Stomach smooth muscle (tissue), 2 donors: ENCODE results near the gene URGCP.

Experiments used
- H3K27ac ChIP-seq: one replicate; pipeline ENCODE4 v1.7.0; 2013; ENCODE audit warnings: mild to moderate bottlenecking, low read length, inconsistent platforms
- H3K27me3 ChIP-seq, 2 donors: one replicate each; pipeline ENCODE4 v1.7.0; 2013; ENCODE audit warnings: low read length in 2 of 2; ENCODE audit not compliant: insufficient read depth in 2 of 2, control insufficient read depth in 1 of 2
- H3K36me3 ChIP-seq, 2 donors: one replicate each; pipeline ENCODE4 v1.7.0; 2013; ENCODE audit warnings: low read length in 2 of 2; ENCODE audit not compliant: control insufficient read depth in 2 of 2, insufficient read depth in 2 of 2
- H3K4me1 ChIP-seq: one replicate; pipeline ENCODE4 v1.7.0; 2013; ENCODE audit warnings: low read length; ENCODE audit not compliant: control insufficient read depth, insufficient read depth
- H3K4me3 ChIP-seq, 2 donors: one replicate each; pipeline ENCODE4 v1.7.0; 2013; ENCODE audit warnings: low read length in 2 of 2
- H3K9ac ChIP-seq, 2 donors: one replicate each; pipeline ENCODE4 v1.7.0; 2013; ENCODE audit warnings: low read length in 2 of 2, mild to moderate bottlenecking in 1 of 2
- H3K9me3 ChIP-seq, 2 donors: one replicate each; pipeline ENCODE4 v1.7.0; 2013; ENCODE audit warnings: low read length in 2 of 2; ENCODE audit not compliant: control insufficient read depth in 2 of 2
- donor health status: healthy.
- donor health status: Pancreatic carcinoma.

Gene URGCP

GRCh38 chr7:43888993-43889945 lies 17.1 kb downstream of the URGCP start:
- Histone ChIP-seq H3K36me3 (peaks cover 12 to 14% of the 10 kb centered on the region in 2 donors), H3K27ac (no peak overlapping the region), H3K4me3 (no peak overlapping the region), H3K9ac (no peak overlapping the region), H3K9me3 (no peaks in the 10 kb centered on the region), H3K4me1 (peaks cover 4% of the 10 kb centered on the region), H3K27me3 (no peaks in the 10 kb centered on the region)

DNA sequence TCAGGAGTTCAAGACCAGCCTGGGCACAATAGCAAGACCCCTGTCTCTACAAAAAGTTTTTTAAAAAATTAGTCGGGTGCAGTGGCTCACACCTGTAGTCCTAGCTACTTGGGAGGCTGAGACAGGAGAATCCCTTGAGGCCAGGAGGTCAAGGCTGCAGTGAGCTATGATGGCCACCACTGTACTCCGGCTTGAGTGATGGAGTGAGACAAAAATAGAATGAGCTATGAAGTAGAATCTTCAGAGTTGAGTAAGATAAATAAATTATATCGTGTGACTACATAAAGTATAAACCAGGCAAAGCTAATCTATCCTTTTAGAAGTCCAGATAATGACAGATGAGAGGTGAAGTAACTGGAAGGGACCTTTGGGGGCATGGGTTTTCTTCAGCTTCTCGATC lies 21.8 kb downstream of the URGCP start:
- peaks cover 4% of the 10 kb centered on the region for H3K4me1 ChIP-seq
- H3K27ac ChIP-seq: no peak overlapping the region
- no peak overlapping the region for H3K9ac ChIP-seq
- no peaks in the 10 kb centered on the region for H3K9me3 ChIP-seq
- peaks cover 35 to 37% of the 10 kb centered on the region in 2 donors for H3K36me3 ChIP-seq
- H3K4me3 ChIP-seq: no peak overlapping the region
- H3K27me3 ChIP-seq: no peaks in the 10 kb centered on the region

DNA sequence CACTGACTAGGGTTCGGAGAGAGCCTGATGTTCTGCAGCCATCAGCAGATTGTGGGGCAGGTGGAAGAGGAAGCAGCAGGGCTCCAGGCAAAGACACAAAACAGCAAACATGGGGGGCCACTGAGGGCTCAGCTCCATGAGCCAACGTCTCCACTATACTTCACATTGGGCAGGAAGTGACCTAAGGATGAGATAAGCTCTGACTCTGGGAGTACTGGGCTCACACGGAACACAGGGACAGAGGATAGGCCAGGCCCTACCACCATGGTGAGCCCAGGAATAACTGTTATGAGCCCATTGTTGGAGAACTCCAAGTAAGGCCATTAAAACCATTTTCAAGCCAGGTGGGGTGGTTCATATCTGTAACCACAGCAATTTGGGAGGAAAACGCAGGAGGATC lies 22.2 kb downstream of the URGCP start:
- Histone ChIP-seq H3K4me1 (peaks cover 4% of the 10 kb centered on the region), H3K27ac (no peak overlapping the region), H3K9ac (no peak overlapping the region), H3K36me3 (peaks cover 37 to 40% of the 10 kb centered on the region in 2 donors), H3K9me3 (no peaks in the 10 kb centered on the region), H3K27me3 (no peaks in the 10 kb centered on the region), H3K4me3 (no peak overlapping the region)

DNA sequence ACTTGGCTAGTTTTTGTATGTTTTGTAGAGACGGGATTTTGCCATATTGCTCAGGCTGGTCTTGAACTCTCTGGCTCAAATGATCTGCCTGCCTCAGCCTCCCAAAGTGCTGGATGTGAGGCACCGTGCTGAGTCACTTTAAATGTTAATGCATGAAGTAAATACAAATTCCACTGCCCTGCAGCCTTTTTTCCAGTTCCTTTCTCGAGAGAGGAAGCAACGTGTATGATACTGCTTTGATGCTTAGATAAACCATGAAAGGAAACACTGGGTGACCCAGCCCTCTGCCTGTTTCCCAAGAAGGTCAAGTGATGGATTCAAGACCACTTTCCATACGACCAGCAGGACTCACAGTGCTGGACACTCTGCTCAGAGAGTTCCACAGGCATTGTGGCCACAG lies 25.8 kb downstream of the URGCP start:
- no peak overlapping the region for H3K4me3 ChIP-seq
- H3K9ac ChIP-seq: no peak overlapping the region
- no peak overlapping the region for H3K27ac ChIP-seq
- H3K4me1 ChIP-seq: no peaks in the 10 kb centered on the region
- H3K27me3 ChIP-seq: no peaks in the 10 kb centered on the region
- peaks cover 63 to 69% of the 10 kb centered on the region in 2 donors for H3K36me3 ChIP-seq
- H3K9me3 ChIP-seq: no peaks in the 10 kb centered on the region

DNA sequence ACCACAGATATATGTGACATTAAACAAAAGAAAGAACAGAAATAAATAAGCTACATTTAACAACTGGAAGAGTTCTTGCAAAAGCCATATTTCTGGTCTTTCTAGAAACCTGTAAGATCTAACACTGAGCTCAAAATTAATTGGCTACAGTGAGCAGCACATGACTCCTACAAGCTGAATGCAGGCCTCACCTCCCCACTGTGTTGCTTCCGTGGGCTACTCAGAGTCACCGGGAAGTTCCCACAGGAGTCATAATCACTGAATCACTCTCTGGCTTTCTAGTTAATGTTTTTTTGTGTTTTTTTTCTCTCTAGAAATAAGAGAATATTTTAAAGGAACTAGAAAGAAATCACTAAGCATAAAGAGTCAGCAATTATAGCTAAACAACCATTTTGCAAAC lies 26.9 kb downstream of the URGCP start:
- Histone ChIP-seq H3K9me3 (no peaks in the 10 kb centered on the region), H3K4me1 (no peaks in the 10 kb centered on the region), H3K27ac (no peak overlapping the region), H3K9ac (no peak overlapping the region), H3K27me3 (no peaks in the 10 kb centered on the region), H3K36me3 (peaks cover 65 to 71% of the 10 kb centered on the region in 2 donors), H3K4me3 (no peak overlapping the region)

- H3K9ac ChIP-seq: no peak overlapping the region
- no peaks in the 10 kb centered on the region for H3K9me3 ChIP-seq
- peak overlapping the region; percentile 24 for H3K27ac ChIP-seq
Measured at GRCh38 chr7:43878867-43879266, 27.5 kb downstream of the URGCP start.

DNA sequence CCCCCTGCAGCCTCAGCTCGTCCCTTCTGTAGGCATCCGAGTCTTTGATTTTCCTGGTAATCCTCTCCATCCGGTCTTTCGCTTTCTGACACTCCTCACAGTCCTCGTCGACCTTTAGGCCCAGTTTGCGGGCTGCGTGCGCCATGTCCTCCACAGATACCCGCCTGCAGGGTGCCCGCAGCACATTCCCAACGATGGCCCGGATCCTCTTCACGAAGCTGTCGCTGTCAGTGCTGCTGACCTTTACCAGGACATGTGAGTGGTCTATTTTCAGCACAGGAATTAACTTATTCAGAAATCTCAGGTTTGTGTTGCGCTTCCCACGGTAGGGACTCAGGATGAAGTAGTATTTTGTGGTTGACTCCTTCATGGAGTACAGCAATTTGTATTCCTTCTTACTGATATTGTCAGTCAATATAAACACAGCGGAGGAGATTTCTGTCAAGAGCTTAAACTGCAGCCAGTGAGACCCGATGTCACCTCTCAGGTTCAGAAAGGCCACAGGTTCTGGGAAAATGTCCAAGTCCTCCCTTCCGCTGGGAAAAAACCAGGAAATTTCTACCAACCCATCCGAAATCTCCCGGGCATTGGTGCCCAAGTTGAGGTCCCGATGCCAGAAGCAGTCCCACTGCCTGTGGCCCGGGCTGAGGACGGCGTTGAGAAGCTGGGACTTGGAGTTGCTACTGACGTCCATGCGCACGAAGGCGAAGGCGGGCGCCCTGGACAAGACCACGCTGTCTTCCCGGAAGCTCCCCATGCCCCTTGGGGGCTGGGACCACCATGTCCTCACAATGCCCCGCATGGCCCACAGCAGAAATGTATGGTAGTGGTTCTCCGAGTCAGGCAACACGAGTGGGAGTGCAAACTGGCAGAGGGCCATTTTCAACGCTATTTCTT lies 28.2 kb downstream of the URGCP start:
- Histone ChIP-seq H3K9ac (no peak overlapping the region), H3K36me3 (peaks cover 62 to 67% of the 10 kb centered on the region in 2 donors), H3K27ac (peak overlapping the region; percentile 24), H3K27me3 (no peaks in the 10 kb centered on the region), H3K9me3 (no peaks in the 10 kb centered on the region), H3K4me1 (peaks cover 2% of the 10 kb centered on the region), H3K4me3 (no peak overlapping the region)

More at GRCh38 chr7:43878867-43879266, 27.5 kb downstream of the URGCP start:
- Histone ChIP-seq H3K27me3 (no peaks in the 10 kb centered on the region), H3K4me1 (no peaks in the 10 kb centered on the region), H3K4me3 (no peak overlapping the region), H3K36me3 (peaks cover 62 to 68% of the 10 kb centered on the region in 2 donors)

DNA sequence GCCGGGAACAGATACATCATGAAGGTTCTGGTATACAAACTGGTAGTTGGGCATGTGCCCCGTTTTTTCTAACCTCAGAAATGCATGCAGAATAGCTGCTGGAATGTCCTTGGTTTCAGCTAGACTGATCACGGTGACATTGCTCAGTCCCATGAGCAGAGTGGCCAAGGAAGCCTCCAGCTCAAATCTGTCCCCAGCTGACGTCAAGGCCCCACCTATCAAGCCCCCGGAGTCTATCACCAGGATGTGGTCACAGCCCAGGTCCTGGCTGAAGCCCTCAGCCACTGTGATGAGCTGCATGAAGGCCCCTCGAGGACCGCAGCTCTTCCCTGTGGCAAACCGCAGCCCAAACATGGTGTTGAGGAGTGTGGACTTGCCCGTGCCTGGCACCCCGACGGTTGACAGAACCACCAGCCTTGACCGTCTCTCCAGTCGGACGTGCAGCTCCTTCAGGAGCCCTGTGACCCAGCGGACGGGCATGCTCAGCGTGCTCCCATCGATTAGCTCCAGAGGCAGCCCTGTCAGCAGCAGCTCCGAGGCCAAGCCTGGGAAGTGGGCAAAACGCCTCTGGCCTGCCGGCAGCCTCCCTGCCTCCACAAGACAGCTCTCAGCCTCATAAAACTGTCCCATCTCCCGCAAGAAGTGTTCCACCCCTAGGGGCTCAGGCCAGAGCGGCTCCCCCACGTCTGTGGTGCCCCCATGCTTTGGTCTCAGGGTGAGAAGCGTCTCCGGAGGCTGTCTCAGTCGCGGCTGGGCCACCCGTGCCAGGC lies 29.2 kb downstream of the URGCP start:
- no peak overlapping the region for H3K9ac ChIP-seq
- no peak overlapping the region for H3K27ac ChIP-seq
- H3K27me3 ChIP-seq: no peaks in the 10 kb centered on the region
- H3K4me1 ChIP-seq: peaks cover 12% of the 10 kb centered on the region
- H3K4me3 ChIP-seq: no peak overlapping the region
- no peaks in the 10 kb centered on the region for H3K9me3 ChIP-seq
- peaks cover 62 to 67% of the 10 kb centered on the region in 2 donors for H3K36me3 ChIP-seq

DNA sequence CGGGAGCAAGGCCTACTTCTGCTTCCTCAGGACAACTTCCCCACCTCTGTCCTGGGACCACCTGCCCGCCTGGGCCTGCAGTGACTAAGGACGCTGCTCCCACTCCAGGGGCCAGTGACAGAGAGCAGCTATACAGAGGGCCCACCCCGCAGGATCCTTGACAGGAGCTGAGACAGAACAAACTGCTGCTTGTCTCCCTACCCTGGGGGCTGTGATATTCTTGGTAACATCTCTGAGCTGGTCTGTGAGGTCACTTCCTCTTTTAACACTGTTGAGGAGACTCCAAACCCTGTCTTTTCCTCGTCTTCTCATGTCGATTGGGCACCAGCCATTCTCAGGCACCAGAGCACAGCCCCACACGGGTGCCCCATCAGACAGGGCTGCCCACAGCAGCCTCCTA lies 30.2 kb downstream of the URGCP start:
- H3K9ac ChIP-seq: no peak overlapping the region
- no peak overlapping the region for H3K27ac ChIP-seq
- no peak overlapping the region for H3K4me3 ChIP-seq
- H3K4me1 ChIP-seq: peaks cover 15% of the 10 kb centered on the region
- H3K9me3 ChIP-seq: no peaks in the 10 kb centered on the region
- peaks cover 58 to 61% of the 10 kb centered on the region in 2 donors for H3K36me3 ChIP-seq
- no peaks in the 10 kb centered on the region for H3K27me3 ChIP-seq

DNA sequence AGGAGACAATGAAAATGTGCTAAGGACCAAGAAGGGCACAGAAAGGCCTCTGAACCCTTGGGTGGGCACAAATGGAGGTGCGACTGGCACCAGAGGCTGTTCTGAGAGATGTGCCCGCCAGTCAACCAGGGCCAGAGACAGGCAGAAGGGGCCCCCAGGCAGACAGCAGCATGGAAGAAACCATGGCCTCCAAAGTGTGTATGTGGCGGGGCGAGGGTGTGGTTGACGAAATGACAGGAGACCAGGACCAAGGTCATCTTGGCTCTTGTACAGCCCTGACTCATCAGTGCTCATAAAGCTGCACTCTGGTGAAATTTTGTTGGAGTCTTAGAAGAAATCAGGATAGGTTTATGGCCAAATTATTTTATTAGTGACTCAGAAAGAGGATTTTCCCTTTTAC lies 33.1 kb downstream of the URGCP start:
- H3K36me3 ChIP-seq: peaks cover 38% of the 10 kb centered on the region in 2 donors
- H3K4me3 ChIP-seq: no peak overlapping the region
- H3K4me1 ChIP-seq: peaks cover 24% of the 10 kb centered on the region
- no peaks in the 10 kb centered on the region for H3K27me3 ChIP-seq
- no peak overlapping the region for H3K9ac ChIP-seq
- no peaks in the 10 kb centered on the region for H3K9me3 ChIP-seq
- H3K27ac ChIP-seq: peak overlapping the region; percentile 18
